ENCODE data around the gene ZNF302. TPM values are rescaled to one million over a fixed set of nuclear protein-coding genes. Genes with fewer than 3 reads are reported as not detected.

ZNF302 gene
- total RNA-seq (2021) = 17.5 and 19.5 TPM in 2 replicates
- Bru-seq, nascent RNA = percentile 86 among the genes with signal in this experiment
- percentile 90 among the genes with signal in this experiment for BruChase-seq, experiment 1, labeled RNA remaining after a 2-hour chase
- BruChase-seq, experiment 2, labeled RNA remaining after a 6-hour chase = percentile 68 among the genes with signal in this experiment
- long read RNA-seq, transcript ZNF302-201 (5 exons, 2,590 nt) = major isoform, 6 of 41 reads
- long read RNA-seq, transcript ZNF302-203 (5 exons, 2,600 nt) = minor isoform, 5 of 41 reads
- long read RNA-seq, partial matches to known transcripts = 9 of 41 reads
- long read RNA-seq, other reads (novel, unspliced or antisense) = 15 of 41 reads

DNA sequence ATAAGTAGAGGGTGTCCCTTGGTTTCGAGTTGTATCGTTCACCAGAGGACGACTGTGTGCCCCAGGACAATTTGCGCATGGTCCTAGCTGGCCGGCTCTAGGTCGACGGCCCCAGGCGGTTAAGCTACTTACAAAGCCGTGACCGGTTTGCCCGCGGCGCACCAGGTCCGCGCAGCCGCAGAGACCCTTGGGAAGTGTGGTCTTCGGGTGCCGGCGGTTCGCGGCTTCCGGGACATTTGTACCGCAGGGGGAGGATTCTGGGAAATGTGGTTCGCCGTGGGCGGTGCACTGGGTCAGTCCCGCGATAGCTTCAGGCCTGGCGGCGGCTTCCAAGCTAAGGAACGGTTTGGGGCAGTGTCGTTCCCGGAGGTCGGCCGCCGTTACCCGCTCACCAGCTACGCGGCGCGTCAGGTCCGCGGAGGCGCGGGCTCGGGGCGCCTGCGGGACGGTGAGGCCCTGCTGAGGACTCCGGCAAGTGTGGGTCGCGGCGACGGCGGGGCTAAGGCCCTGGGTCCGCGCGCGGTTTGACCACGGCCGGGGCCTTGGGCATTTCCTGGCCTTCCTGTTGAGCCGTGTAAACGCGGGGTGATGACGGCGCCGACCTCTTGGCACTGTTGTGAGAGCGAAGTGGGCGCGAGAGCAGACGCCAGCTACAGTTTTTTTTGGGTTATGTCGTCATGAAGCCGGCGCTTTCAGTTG, at the start of gene ZNF302:
ZNF302 (plus strand) TSS at position 293 of the 699 bp plus-strand sequence. CDS start 1,127 bp downstream, outside the sequence.
- intact Hi-C loops (cut with micrococcal nuclease; ENCODE audit: unreplicated experiment) = loop anchor here (1.0 kb wide), 1 partner anchor 57 kb away; the partner anchor contains the start of gene ZNF181
- Histone ChIP-seq H3F3A (ENCODE audit: insufficient read depth, low read depth) (peaks cover 12% of the 10 kb centered on the region), H3K4me2 (peak within 1 kb of the TSS; percentile 99), H3K27ac (peak within 1 kb of the TSS; percentile 80), H3K9me3 (ENCODE audit: insufficient read depth, low read depth) (peaks cover 40% of the 10 kb centered on the region), H4K20me1 (ENCODE audit: insufficient read depth) (no peaks in the 10 kb centered on the region), H2AFZ (peak within 1 kb of the TSS; percentile 99), H3K27me3 (ENCODE audit: insufficient read depth, low read depth) (no peaks in the 10 kb centered on the region), H3K9me2 (ENCODE audit: insufficient read depth) (no peaks in the 10 kb centered on the region), H3K4me3 (peak within 1 kb of the TSS; percentile 93), H3K79me2 (ENCODE audit: low read depth) (no peaks in the 10 kb centered on the region; the same call in 1 of the 2 replicates), H3K36me3 (ENCODE audit: low read depth) (peaks cover 41% of the 10 kb centered on the region), H3K4me1 (replicated peaks; ENCODE audit: insufficient read depth) (peaks cover 16% of the 10 kb centered on the region)
- BruUV-seq (replicated peaks) = no TSS peak
- ChIA-PET POLR2A (ENCODE audit: unreplicated experiment) (interaction anchor here (0.6 to 0.7 kb wide), 6 partner anchors 10 to 1845 kb away, joined by 3 to 6 read pairs (median 3); partner anchors contain the start of gene SDHAF1), CTCF (no interaction called here)
- TF ChIP-seq, protein P1, sequence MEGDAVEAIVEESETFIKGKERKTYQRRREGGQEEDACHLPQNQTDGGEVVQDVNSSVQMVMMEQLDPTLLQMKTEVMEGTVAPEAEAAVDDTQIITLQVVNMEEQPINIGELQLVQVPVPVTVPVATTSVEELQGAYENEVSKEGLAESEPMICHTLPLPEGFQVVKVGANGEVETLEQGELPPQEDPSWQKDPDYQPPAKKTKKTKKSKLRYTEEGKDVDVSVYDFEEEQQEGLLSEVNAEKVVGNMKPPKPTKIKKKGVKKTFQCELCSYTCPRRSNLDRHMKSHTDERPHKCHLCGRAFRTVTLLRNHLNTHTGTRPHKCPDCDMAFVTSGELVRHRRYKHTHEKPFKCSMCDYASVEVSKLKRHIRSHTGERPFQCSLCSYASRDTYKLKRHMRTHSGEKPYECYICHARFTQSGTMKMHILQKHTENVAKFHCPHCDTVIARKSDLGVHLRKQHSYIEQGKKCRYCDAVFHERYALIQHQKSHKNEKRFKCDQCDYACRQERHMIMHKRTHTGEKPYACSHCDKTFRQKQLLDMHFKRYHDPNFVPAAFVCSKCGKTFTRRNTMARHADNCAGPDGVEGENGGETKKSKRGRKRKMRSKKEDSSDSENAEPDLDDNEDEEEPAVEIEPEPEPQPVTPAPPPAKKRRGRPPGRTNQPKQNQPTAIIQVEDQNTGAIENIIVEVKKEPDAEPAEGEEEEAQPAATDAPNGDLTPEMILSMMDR (conservative IDR thresholded peaks at IDR 0.05) = no peak
- no peak for TF ChIP-seq EZH2 (IDR thresholded peaks at IDR 0.05; ENCODE audit: low read depth)
- DNase-seq = peak; percentile 87 to 95

DNA sequence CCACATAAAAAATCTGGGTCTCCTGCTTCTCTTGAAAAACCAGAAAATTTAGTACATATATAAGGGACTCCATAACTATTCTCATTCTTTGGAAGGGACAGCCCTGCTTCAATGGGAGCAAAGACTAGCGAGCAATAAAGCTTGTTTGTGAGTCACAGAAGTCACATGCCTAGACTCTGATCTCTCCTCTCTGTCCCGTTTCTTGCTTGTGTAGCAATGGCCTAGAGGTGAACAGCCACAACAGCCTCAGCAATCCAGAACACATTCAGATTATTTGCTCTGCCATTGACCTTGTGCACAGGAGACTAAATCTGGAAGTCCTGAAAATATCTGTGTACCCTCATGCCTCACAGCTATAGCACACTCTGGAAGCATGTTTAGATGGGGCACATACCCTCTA, 43.7 kb upstream of the ZNF302 start:
- no TSS peak for BruUV-seq (replicated peaks)
- no peak for DNase-seq
- TF ChIP-seq EZH2 (IDR thresholded peaks at IDR 0.05; ENCODE audit: low read depth) = no peak
- TF ChIP-seq, protein P1 (conservative IDR thresholded peaks at IDR 0.05) = no peak
- H3K4me2 ChIP-seq = no peak overlapping the region
- H3K9me3 ChIP-seq (ENCODE audit: insufficient read depth, low read depth) = peaks cover 4% of the 10 kb centered on the region; the same call in 1 of the 2 replicates
- H3K27me3 ChIP-seq (ENCODE audit: insufficient read depth, low read depth) = no peaks in the 10 kb centered on the region
- H3K36me3 ChIP-seq (ENCODE audit: low read depth) = no peaks in the 10 kb centered on the region
- intact Hi-C loops (cut with micrococcal nuclease; ENCODE audit: unreplicated experiment) = no loop called here
- ChIA-PET POLR2A (ENCODE audit: unreplicated experiment) (no interaction called here), CTCF (no interaction called here)
- H3K79me2 ChIP-seq (ENCODE audit: low read depth) = no peaks in the 10 kb centered on the region
- no peaks in the 10 kb centered on the region for H4K20me1 ChIP-seq (ENCODE audit: insufficient read depth)
- no peak overlapping the region for H3K4me3 ChIP-seq
- H2AFZ ChIP-seq = no peak overlapping the region
- H3K9me2 ChIP-seq (ENCODE audit: insufficient read depth) = no peaks in the 10 kb centered on the region
- H3K4me1 ChIP-seq (replicated peaks; ENCODE audit: insufficient read depth) = no peaks in the 10 kb centered on the region
- no peaks in the 10 kb centered on the region for H3F3A ChIP-seq (ENCODE audit: insufficient read depth, low read depth)
- no peak overlapping the region for H3K27ac ChIP-seq

DNA sequence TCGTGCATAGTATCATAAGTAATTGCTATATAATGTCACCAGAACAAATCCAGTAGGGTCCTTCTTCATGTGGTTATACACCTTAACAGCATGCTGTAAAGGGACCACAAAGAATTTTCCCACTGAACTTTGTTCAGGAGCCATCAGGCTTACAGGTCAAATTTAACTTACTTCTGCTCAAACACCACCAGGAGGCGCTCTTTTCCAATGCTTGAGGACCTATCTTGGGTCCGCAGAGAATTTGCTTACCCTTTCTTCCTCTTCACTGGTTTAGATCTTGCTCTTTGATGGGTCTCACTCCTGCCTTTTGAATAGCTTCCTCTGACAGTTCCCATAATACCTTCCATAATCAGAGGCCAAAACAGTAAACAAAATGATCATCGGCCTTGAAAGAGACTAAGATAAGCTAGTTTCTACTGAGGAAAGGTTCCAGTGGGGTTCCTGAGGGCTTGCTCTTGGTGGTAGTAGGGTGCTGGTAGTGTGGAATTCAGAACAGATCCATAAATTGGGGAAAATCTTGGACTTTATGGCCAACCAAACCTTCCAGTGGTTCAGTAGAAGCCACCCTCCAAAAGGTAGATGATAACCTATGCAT, 37.9 kb upstream of the ZNF302 start:
- no peak for TF ChIP-seq EZH2 (IDR thresholded peaks at IDR 0.05; ENCODE audit: low read depth)
- TF ChIP-seq, protein P1 (conservative IDR thresholded peaks at IDR 0.05) = peak; percentile 77
- Histone ChIP-seq H3K27ac (no peak overlapping the region), H3K9me3 (ENCODE audit: insufficient read depth, low read depth) (no peaks in the 10 kb centered on the region), H3K36me3 (ENCODE audit: low read depth) (no peaks in the 10 kb centered on the region), H3K4me3 (no peak overlapping the region), H3K4me1 (replicated peaks; ENCODE audit: insufficient read depth) (no peaks in the 10 kb centered on the region), H3K27me3 (ENCODE audit: insufficient read depth, low read depth) (no peaks in the 10 kb centered on the region), H3F3A (ENCODE audit: insufficient read depth, low read depth) (no peaks in the 10 kb centered on the region), H3K4me2 (no peak overlapping the region), H3K79me2 (ENCODE audit: low read depth) (no peaks in the 10 kb centered on the region), H2AFZ (no peak overlapping the region), H4K20me1 (ENCODE audit: insufficient read depth) (no peaks in the 10 kb centered on the region), H3K9me2 (ENCODE audit: insufficient read depth) (no peaks in the 10 kb centered on the region)
- DNase-seq = peak in 1 of 2 experiments; percentile 18
- CTCF ChIA-PET = interaction anchor here (0.6 kb wide), 1 partner anchor 663 kb away, joined by 21 read pairs; no protein-coding TSS in a partner anchor
- BruUV-seq (replicated peaks) = no TSS peak
- intact Hi-C loops (cut with micrococcal nuclease; ENCODE audit: unreplicated experiment) = loop anchor here (1.0 kb wide), 1 partner anchor 73 kb away; no protein-coding TSS in a partner anchor
- POLR2A ChIA-PET (ENCODE audit: unreplicated experiment) = no interaction called here
